Measurements from ENCODE around the gene PGF. TPM values are rescaled to one million over a fixed set of nuclear protein-coding genes. Genes with fewer than 3 reads are reported as not detected.

Gene PGF
- total RNA-seq, 2 donors from 2014 or later = 5.0 to 7.6 TPM

GRCh38 chr14:74979029-74979428, 23.6 kb upstream of the PGF start:
- no peak for DNase-seq
- Histone ChIP-seq H3K36me3 (ENCODE audit: control insufficient read depth, insufficient read depth, low read length) (no peaks in the 10 kb centered on the region), H3K4me1 (ENCODE audit: control insufficient read depth, insufficient read depth, low read length) (peaks cover 22% of the 10 kb centered on the region), H3K4me3 (ENCODE audit: low read length) (no peak overlapping the region), H3K9me3 (ENCODE audit: control insufficient read depth, low read length) (no peaks in the 10 kb centered on the region), H3K27ac (ENCODE audit: low read depth, low read length) (peak overlapping the region; percentile 60), H3K9ac (ENCODE audit: extremely low read depth, low read length, poor library complexity, severe bottlenecking) (no peak overlapping the region), H3K27me3 (ENCODE audit: control insufficient read depth, insufficient read depth, low read length, poor library complexity, severe bottlenecking) (no peaks in the 10 kb centered on the region)
- 70 to 90% methylated on average over 2 to 4 of the region's 4 CpGs for WGBS, 2 experiments (ENCODE audit: insufficient coverage in 1 of 2, insufficient read length in 1 of 2)
- peaks cover 2% of the 10 kb centered on the region for H3K27me3 Mint-ChIP-seq (ENCODE audit: insufficient read depth)
- no peak for TF ChIP-seq CTCF (conservative IDR thresholded peaks at IDR 0.05)
- peaks cover 31% of the 10 kb centered on the region for H3K4me1 Mint-ChIP-seq
- H3K27ac Mint-ChIP-seq = peak overlapping the region; percentile 64
- H3K36me3 Mint-ChIP-seq (ENCODE audit: low read depth) = no peaks in the 10 kb centered on the region
- H3K4me3 Mint-ChIP-seq = no peak overlapping the region
- H3K9me3 Mint-ChIP-seq = no peaks in the 10 kb centered on the region

- H3K4me3 Mint-ChIP-seq = no peak overlapping the region
- no peaks in the 10 kb centered on the region for H3K9me3 Mint-ChIP-seq
- DNase-seq = no peak
- peak overlapping the region; percentile 64 for H3K27ac Mint-ChIP-seq
- TF ChIP-seq CTCF (conservative IDR thresholded peaks at IDR 0.05) = no peak
- Histone ChIP-seq H3K4me1 (ENCODE audit: control insufficient read depth, insufficient read depth, low read length) (peaks cover 25% of the 10 kb centered on the region), H3K36me3 (ENCODE audit: control insufficient read depth, insufficient read depth, low read length) (no peaks in the 10 kb centered on the region), H3K27ac (ENCODE audit: low read depth, low read length) (no peak overlapping the region), H3K9ac (ENCODE audit: extremely low read depth, low read length, poor library complexity, severe bottlenecking) (no peak overlapping the region), H3K27me3 (ENCODE audit: control insufficient read depth, insufficient read depth, low read length, poor library complexity, severe bottlenecking) (no peaks in the 10 kb centered on the region), H3K4me3 (ENCODE audit: low read length) (no peak overlapping the region), H3K9me3 (ENCODE audit: control insufficient read depth, low read length) (no peaks in the 10 kb centered on the region)
- peaks cover 32% of the 10 kb centered on the region for H3K4me1 Mint-ChIP-seq
- 59 to 67% methylated on average over 8 to 11 of the region's 11 CpGs for WGBS, 2 experiments (ENCODE audit: insufficient coverage in 1 of 2, insufficient read length in 1 of 2)
- H3K27me3 Mint-ChIP-seq (ENCODE audit: insufficient read depth) = peaks cover 2% of the 10 kb centered on the region
- H3K36me3 Mint-ChIP-seq (ENCODE audit: low read depth) = no peaks in the 10 kb centered on the region
Measured at GRCh38 chr14:74978416-74978947, 23.1 kb upstream of the PGF start.

GRCh38 chr14:74977901-74978385, 22.5 kb upstream of the PGF start:
- Histone ChIP-seq H3K9me3 (ENCODE audit: control insufficient read depth, low read length) (no peaks in the 10 kb centered on the region), H3K27ac (ENCODE audit: low read depth, low read length) (no peak overlapping the region), H3K27me3 (ENCODE audit: control insufficient read depth, insufficient read depth, low read length, poor library complexity, severe bottlenecking) (no peaks in the 10 kb centered on the region), H3K4me1 (ENCODE audit: control insufficient read depth, insufficient read depth, low read length) (peaks cover 25% of the 10 kb centered on the region), H3K9ac (ENCODE audit: extremely low read depth, low read length, poor library complexity, severe bottlenecking) (no peak overlapping the region), H3K36me3 (ENCODE audit: control insufficient read depth, insufficient read depth, low read length) (no peaks in the 10 kb centered on the region), H3K4me3 (ENCODE audit: low read length) (no peak overlapping the region)
- 79% methylated on average over 5 of the region's 6 CpGs; no CpG with 5 or more reads in 1 of the 2 experiments for whole genome bisulfite sequencing, 2 experiments (ENCODE audit: insufficient coverage in 1 of 2, insufficient read length in 1 of 2)
- peaks cover 32% of the 10 kb centered on the region for H3K4me1 Mint-ChIP-seq
- DNase-seq = no peak
- TF ChIP-seq CTCF (conservative IDR thresholded peaks at IDR 0.05) = no peak
- H3K4me3 Mint-ChIP-seq = no peak overlapping the region
- no peaks in the 10 kb centered on the region for H3K36me3 Mint-ChIP-seq (ENCODE audit: low read depth)
- peak overlapping the region; percentile 64 for H3K27ac Mint-ChIP-seq
- H3K27me3 Mint-ChIP-seq (ENCODE audit: insufficient read depth) = peaks cover 2% of the 10 kb centered on the region
- no peaks in the 10 kb centered on the region for H3K9me3 Mint-ChIP-seq

Measured in endodermal cell (in vitro differentiated cells).